GM23338 (cell line): ENCODE data around the gene ZNF518A. TPM values are rescaled to one million over a fixed set of nuclear protein-coding genes. Genes with fewer than 3 reads are reported as not detected.

Experiments used
- ATAC-seq: fragments of 200-7000 bp; cut with Tn5 transposase; 3 replicates; pipeline ENCODE4 v1.9.1; 2020
- DNase-seq: peaks from one replicate; pipeline ENCODE4 v3.0.0-alpha.2; 2015; ENCODE audit warnings: low spot score
- H2AFZ ChIP-seq: fragments of 200-600 bp; sonication (generic); 2 replicates; pipeline ENCODE4 v1.8.0; 2016; ENCODE audit warnings: antibody characterized with exemption, mild to moderate bottlenecking, moderate library complexity
- H3F3A ChIP-seq: fragments of 200-600 bp; sonication (generic); replicated peaks from 2 replicates; pipeline ENCODE4 v1.8.0; 2017; ENCODE audit warnings: antibody characterized with exemption, mixed run types, low read depth
- H3K27ac ChIP-seq: fragments of 200-600 bp; sonication (generic); 2 replicates; pipeline ENCODE4 v1.6.1; 2016; ENCODE audit warnings: low read depth
- H3K27me3 ChIP-seq: fragments of 200-600 bp; sonication (generic); 2 replicates; pipeline ENCODE4 v1.8.0; 2016; ENCODE audit warnings: mild to moderate bottlenecking, mixed run types, moderate library complexity; ENCODE audit not compliant: insufficient read depth
- H3K36me3 ChIP-seq: fragments of 200-600 bp; sonication (generic); 2 replicates; pipeline ENCODE4 v1.8.0; 2016; ENCODE audit warnings: mild to moderate bottlenecking; ENCODE audit not compliant: insufficient read depth
- H3K4me1 ChIP-seq: fragments of 200-600 bp; sonication (generic); 2 replicates; pipeline ENCODE4 v1.8.0; 2016; ENCODE audit warnings: mild to moderate bottlenecking, moderate library complexity; ENCODE audit not compliant: insufficient read depth
- H3K4me2 ChIP-seq: fragments of 200-600 bp; sonication (generic); 2 replicates; pipeline ENCODE4 v1.7.1; 2017; ENCODE audit warnings: mixed run types
- H3K4me3 ChIP-seq: fragments of 200-600 bp; sonication (generic); 2 replicates; pipeline ENCODE4 v1.6.1; 2016; ENCODE audit warnings: mixed run types
- H3K79me2 ChIP-seq: fragments of 200-600 bp; sonication (generic); replicated peaks from 2 replicates; pipeline ENCODE4 v1.8.0; 2017; ENCODE audit warnings: mild to moderate bottlenecking; ENCODE audit not compliant: insufficient read depth
- H3K9me2 ChIP-seq: fragments of 200-600 bp; sonication (generic); 2 replicates; pipeline ENCODE4 v1.8.0; 2017; ENCODE audit not compliant: insufficient read depth
- H4K20me1 ChIP-seq: fragments of 200-600 bp; sonication (generic); replicated peaks from 2 replicates; pipeline ENCODE4 v1.8.0; 2017; ENCODE audit warnings: mild to moderate bottlenecking; ENCODE audit not compliant: insufficient read depth
- H3K27ac Mint-ChIP-seq: 2 replicates; pipeline ENCODE4 v1.8.0; 2020; ENCODE audit warnings: inconsistent platforms, mild to moderate bottlenecking, moderate library complexity, mixed read lengths
- H3K27me3 Mint-ChIP-seq: 3 replicates; pipeline ENCODE4 v1.8.0; 2022; ENCODE audit warnings: low read depth, mild to moderate bottlenecking, moderate library complexity, mixed read lengths, inconsistent platforms; ENCODE audit not compliant: insufficient read depth, poor library complexity
- H3K36me3 Mint-ChIP-seq: 3 replicates; pipeline ENCODE4 v1.8.0; 2021; ENCODE audit warnings: low read depth, mild to moderate bottlenecking, inconsistent platforms, moderate library complexity, mixed read lengths
- H3K4me1 Mint-ChIP-seq: 3 replicates; pipeline ENCODE4 v1.8.0; 2020; ENCODE audit warnings: mild to moderate bottlenecking, inconsistent platforms, mixed read lengths
- H3K4me3 Mint-ChIP-seq: 3 replicates; pipeline ENCODE4 v1.8.0; 2021; ENCODE audit warnings: moderate library complexity, mild to moderate bottlenecking, inconsistent platforms, mixed read lengths
- H3K9me3 Mint-ChIP-seq: 3 replicates; pipeline ENCODE4 v1.8.0; 2020; ENCODE audit warnings: moderate library complexity, mild to moderate bottlenecking, inconsistent platforms, mixed read lengths
- CREB1 ChIP-seq: fragments of 250-450 bp; sonication (Bioruptor Pico); IDR thresholded peaks from 2 replicates; pipeline ENCODE4 v1.5.0; 2020; ENCODE audit warnings: low read depth, mild to moderate bottlenecking, moderate library complexity
- CTCF ChIP-seq, 2 experiments: fragments of 200-600 bp in 1 of 2; sonication (generic) in 1 of 2; conservative IDR thresholded peaks; 2 replicates each; pipeline versions ENCODE4 v1.5.1 to v1.6.1; 2016 to 2017; ENCODE audit warnings: antibody characterized with exemption in 2 of 2, low read depth in 2 of 2, mild to moderate bottlenecking in 2 of 2, moderate library complexity in 1 of 2
- ETS1 ChIP-seq: IDR thresholded peaks from 2 replicates; pipeline ENCODE4 v1.6.1; 2016; ENCODE audit warnings: antibody characterized with exemption
- EZH2 ChIP-seq: fragments of 200-600 bp; sonication (generic); IDR thresholded peaks from one replicate; pipeline ENCODE4 v1.8.0; 2017; ENCODE audit warnings: antibody characterized with exemption, mild to moderate bottlenecking, low read depth; ENCODE audit not compliant: unreplicated experiment
- EZH2phosphoT487 ChIP-seq: fragments of 200-600 bp; sonication (generic); IDR thresholded peaks from one replicate; pipeline ENCODE4 v1.8.1; 2018; ENCODE audit warnings: antibody characterized with exemption; ENCODE audit not compliant: unreplicated experiment
- JUNB ChIP-seq: IDR thresholded peaks from one replicate; pipeline ENCODE4 v1.6.1; 2016; ENCODE audit warnings: antibody characterized with exemption; ENCODE audit not compliant: unreplicated experiment
- NANOG ChIP-seq: IDR thresholded peaks from 2 replicates; pipeline ENCODE4 v1.6.1; 2016; ENCODE audit warnings: antibody characterized with exemption, borderline replicate concordance
- POLR2AphosphoS5 ChIP-seq: IDR thresholded peaks from 2 replicates; pipeline ENCODE4 v1.6.1; 2016; ENCODE audit warnings: antibody characterized with exemption, low read depth
- REST ChIP-seq: IDR thresholded peaks from one replicate; pipeline ENCODE4 v1.6.1; 2018; ENCODE audit warnings: antibody characterized with exemption; ENCODE audit not compliant: unreplicated experiment
- STAT1 ChIP-seq: IDR thresholded peaks from one replicate; pipeline ENCODE4 v1.6.1; 2016; ENCODE audit warnings: antibody characterized with exemption; ENCODE audit not compliant: unreplicated experiment
- ZNF114 ChIP-seq: fragments of 250-450 bp; sonication (Bioruptor Pico); IDR thresholded peaks from 2 replicates; pipeline ENCODE4 v1.5.0; 2020; ENCODE audit warnings: mild to moderate bottlenecking, moderate library complexity
- ZNF331 ChIP-seq: fragments of 250-450 bp; sonication (Bioruptor Pico); IDR thresholded peaks from 2 replicates; pipeline ENCODE4 v1.5.0; 2020; ENCODE audit warnings: low read depth, mild to moderate bottlenecking, moderate library complexity
- polyA plus RNA-seq: library from polyadenylated mRNA; unstranded; fragments of >200 nt; fragmentation: Nextera tagmentation; extraction: Ambion mirVana; gene quantifications from 2 replicates; pipeline ENCODE4 v1.2.1, GENCODE V29; 2016
- total RNA-seq: library from RNA; depleted of rRNA; stranded (reverse); fragments of >200 nt; shearing (Covaris generic); gene quantifications from 2 replicates; pipeline ENCODE4 v1.2.3, GENCODE V29; 2014
- TF ChIP-seq, protein P1 (sequence below): fragments of 250-450 bp; sonication (Bioruptor Pico); IDR thresholded peaks from 2 replicates; pipeline ENCODE4 v1.5.0; 2020; ENCODE audit warnings: mild to moderate bottlenecking, moderate library complexity

The ZNF518A gene
- total and polyA plus RNA-seq, 2 experiments from 2014 or later = 44.6 to 52.1 TPM

GRCh38 chr10:96089116-96089515 lies 41.0 kb upstream of the ZNF518A start:
- Mint-ChIP-seq H3K27ac (no peak overlapping the region), H3K4me3 (peak overlapping the region; percentile 82)
- H3K4me2 ChIP-seq = peak overlapping the region; percentile 76

More at GRCh38 chr10:96089116-96089515, 41.0 kb upstream of the ZNF518A start:
- H3K36me3 ChIP-seq = no peaks in the 10 kb centered on the region
- peaks cover 14% of the 10 kb centered on the region; the same call in 1 of the 2 replicates for H3K27me3 ChIP-seq
- H3K4me3 ChIP-seq = peak overlapping the region; percentile 66
- no peaks in the 10 kb centered on the region for H3F3A ChIP-seq
- ATAC-seq = no peak
- Mint-ChIP-seq H3K27me3 (peaks cover 5% of the 10 kb centered on the region), H3K36me3 (no peaks in the 10 kb centered on the region), H3K9me3 (no peaks in the 10 kb centered on the region; the same call in 2 of the 3 replicates), H3K4me1 (no peaks in the 10 kb centered on the region; the same call in 2 of the 3 replicates)
- H2AFZ ChIP-seq = peak overlapping the region; percentile 96; the same call in 1 of the 2 replicates
- no peaks in the 10 kb centered on the region for H4K20me1 ChIP-seq
- no peak for TF ChIP-seq NANOG
- TF ChIP-seq EZH2 = no peak
- no peak for TF ChIP-seq STAT1
- TF ChIP-seq REST = no peak
- TF ChIP-seq POLR2AphosphoS5 = no peak
- no peak for TF ChIP-seq CTCF (conservative IDR thresholded peaks at IDR 0.05; ENCODE audit: low read depth in 2 of 2)
- TF ChIP-seq ETS1 = no peak
- TF ChIP-seq ZNF114 (CRISPR knock-in tag) = no peak
- no peak for TF ChIP-seq ZNF331 (CRISPR knock-in tag)
- no peak for TF ChIP-seq CREB1 (CRISPR knock-in tag)
- TF ChIP-seq, protein P1, sequence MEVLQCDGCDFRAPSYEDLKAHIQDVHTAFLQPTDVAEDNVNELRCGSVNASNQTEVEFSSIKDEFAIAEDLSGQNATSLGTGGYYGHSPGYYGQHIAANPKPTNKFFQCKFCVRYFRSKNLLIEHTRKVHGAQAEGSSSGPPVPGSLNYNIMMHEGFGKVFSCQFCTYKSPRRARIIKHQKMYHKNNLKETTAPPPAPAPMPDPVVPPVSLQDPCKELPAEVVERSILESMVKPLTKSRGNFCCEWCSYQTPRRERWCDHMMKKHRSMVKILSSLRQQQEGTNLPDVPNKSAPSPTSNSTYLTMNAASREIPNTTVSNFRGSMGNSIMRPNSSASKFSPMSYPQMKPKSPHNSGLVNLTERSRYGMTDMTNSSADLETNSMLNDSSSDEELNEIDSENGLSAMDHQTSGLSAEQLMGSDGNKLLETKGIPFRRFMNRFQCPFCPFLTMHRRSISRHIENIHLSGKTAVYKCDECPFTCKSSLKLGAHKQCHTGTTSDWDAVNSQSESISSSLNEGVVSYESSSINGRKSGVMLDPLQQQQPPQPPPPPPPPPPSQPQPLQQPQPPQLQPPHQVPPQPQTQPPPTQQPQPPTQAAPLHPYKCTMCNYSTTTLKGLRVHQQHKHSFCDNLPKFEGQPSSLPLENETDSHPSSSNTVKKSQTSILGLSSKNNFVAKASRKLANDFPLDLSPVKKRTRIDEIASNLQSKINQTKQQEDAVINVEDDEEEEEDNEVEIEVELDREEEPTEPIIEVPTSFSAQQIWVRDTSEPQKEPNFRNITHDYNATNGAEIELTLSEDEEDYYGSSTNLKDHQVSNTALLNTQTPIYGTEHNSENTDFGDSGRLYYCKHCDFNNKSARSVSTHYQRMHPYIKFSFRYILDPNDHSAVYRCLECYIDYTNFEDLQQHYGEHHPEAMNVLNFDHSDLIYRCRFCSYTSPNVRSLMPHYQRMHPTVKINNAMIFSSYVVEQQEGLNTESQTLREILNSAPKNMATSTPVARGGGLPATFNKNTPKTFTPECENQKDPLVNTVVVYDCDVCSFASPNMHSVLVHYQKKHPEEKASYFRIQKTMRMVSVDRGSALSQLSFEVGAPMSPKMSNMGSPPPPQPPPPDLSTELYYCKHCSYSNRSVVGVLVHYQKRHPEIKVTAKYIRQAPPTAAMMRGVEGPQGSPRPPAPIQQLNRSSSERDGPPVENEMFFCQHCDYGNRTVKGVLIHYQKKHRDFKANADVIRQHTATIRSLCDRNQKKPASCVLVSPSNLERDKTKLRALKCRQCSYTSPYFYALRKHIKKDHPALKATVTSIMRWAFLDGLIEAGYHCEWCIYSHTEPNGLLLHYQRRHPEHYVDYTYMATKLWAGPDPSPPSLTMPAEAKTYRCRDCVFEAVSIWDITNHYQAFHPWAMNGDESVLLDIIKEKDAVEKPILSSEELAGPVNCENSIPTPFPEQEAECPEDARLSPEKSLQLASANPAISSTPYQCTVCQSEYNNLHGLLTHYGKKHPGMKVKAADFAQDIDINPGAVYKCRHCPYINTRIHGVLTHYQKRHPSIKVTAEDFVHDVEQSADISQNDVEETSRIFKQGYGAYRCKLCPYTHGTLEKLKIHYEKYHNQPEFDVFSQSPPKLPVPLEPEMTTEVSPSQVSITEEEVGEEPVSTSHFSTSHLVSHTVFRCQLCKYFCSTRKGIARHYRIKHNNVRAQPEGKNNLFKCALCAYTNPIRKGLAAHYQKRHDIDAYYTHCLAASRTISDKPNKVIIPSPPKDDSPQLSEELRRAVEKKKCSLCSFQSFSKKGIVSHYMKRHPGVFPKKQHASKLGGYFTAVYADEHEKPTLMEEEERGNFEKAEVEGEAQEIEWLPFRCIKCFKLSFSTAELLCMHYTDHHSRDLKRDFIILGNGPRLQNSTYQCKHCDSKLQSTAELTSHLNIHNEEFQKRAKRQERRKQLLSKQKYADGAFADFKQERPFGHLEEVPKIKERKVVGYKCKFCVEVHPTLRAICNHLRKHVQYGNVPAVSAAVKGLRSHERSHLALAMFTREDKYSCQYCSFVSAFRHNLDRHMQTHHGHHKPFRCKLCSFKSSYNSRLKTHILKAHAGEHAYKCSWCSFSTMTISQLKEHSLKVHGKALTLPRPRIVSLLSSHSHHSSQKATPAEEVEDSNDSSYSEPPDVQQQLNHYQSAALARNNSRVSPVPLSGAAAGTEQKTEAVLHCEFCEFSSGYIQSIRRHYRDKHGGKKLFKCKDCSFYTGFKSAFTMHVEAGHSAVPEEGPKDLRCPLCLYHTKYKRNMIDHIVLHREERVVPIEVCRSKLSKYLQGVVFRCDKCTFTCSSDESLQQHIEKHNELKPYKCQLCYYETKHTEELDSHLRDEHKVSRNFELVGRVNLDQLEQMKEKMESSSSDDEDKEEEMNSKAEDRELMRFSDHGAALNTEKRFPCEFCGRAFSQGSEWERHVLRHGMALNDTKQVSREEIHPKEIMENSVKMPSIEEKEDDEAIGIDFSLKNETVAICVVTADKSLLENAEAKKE (CRISPR knock-in tag) = no peak
- no peak for TF ChIP-seq JUNB
- TF ChIP-seq EZH2phosphoT487 = no peak
- DNase-seq = no peak
- H3K27ac ChIP-seq = 0 out of 2 replicates have a peak overlapping the region, but pooled peaks have one; percentile 72
- H3K9me2 ChIP-seq = peaks cover 10% of the 10 kb centered on the region
- no peaks in the 10 kb centered on the region for H3K79me2 ChIP-seq
- no peaks in the 10 kb centered on the region for H3K4me1 ChIP-seq
